Cortex of kidney (tissue), 1 donor: ENCODE results near the gene ISCA2.

Source experiments
- DNase-seq: peaks from one replicate; lab custom pipeline; 2025; lab: John Stamatoyannopoulos, UW

The ISCA2 gene

GRCh38 chr14:74483321-74483720, 10.2 kb upstream of the ISCA2 start:
- no peak for DNase-seq

GRCh38 chr14:74486164-74486563, 7.4 kb upstream of the ISCA2 start:
- no peak for DNase-seq

- no peak for DNase-seq
These were observed 4.7 kb upstream of the ISCA2 start for GRCh38 chr14:74488786-74489397.

- no peak for DNase-seq
These were observed 3.1 kb upstream of the ISCA2 start for GRCh38 chr14:74490486-74490885.

- DNase-seq = no peak
These were observed 1.4 kb upstream of the ISCA2 start for GRCh38 chr14:74491956-74492775.

- no peak for DNase-seq
These were observed 706 bp upstream of the ISCA2 start, which contains the start of gene NPC2 for GRCh38 chr14:74492776-74493342. Gene NPC2, minus strand, starts transcription at chr14:74493305. Its CDS starts 31 bp downstream, at chr14:74493274.

- no peak for DNase-seq
These were observed 1.8 kb downstream of the ISCA2 start for GRCh38 chr14:74495356-74495755.

GRCh38 chr14:74500417-74501134, 7.0 kb downstream of the ISCA2 start:
- DNase-seq = no peak

- DNase-seq = no peak
These were observed 7.6 kb downstream of the ISCA2 start for GRCh38 chr14:74501135-74501614.

- DNase-seq = no peak
These were observed 8.1 kb downstream of the ISCA2 start for GRCh38 chr14:74501691-74502090.

- DNase-seq = no peak
These were observed 8.9 kb downstream of the ISCA2 start for GRCh38 chr14:74502236-74503019.

GRCh38 chr14:74503291-74503937, 9.8 kb downstream of the ISCA2 start:
- no peak for DNase-seq

- no peak for DNase-seq
These were observed 10.4 kb downstream of the ISCA2 start for GRCh38 chr14:74503938-74504335.

- no peak for DNase-seq
These were observed 10.8 kb downstream of the ISCA2 start for GRCh38 chr14:74504412-74504811.

GRCh38 chr14:74504874-74505720, 11.5 kb downstream of the ISCA2 start:
- no peak for DNase-seq

GRCh38 chr14:74505831-74506230, 12.3 kb downstream of the ISCA2 start:
- DNase-seq = no peak

GRCh38 chr14:74506411-74506851, 12.9 kb downstream of the ISCA2 start:
- no peak for DNase-seq

GRCh38 chr14:74507085-74507484, 13.5 kb downstream of the ISCA2 start:
- DNase-seq = no peak

- no peak for DNase-seq
These were observed 14.3 kb downstream of the ISCA2 start for GRCh38 chr14:74507840-74508239.

- DNase-seq = no peak
These were observed 14.7 kb downstream of the ISCA2 start for GRCh38 chr14:74508292-74508731.
